Measurements from ENCODE around the gene BCL7A. TPM values are rescaled to one million over a fixed set of nuclear protein-coding genes. Genes with fewer than 3 reads are reported as not detected.
A peak's percentile ranks its signal among the peaks of the same experiment; 100 is the strongest.
"Not testable (repeated sequence)": the region's sequence is repeated elsewhere in the genome, so short reads cannot be mapped to it uniquely, and the experiment has no call there.

Gene BCL7A
- total RNA-seq, 2 experiments from 2014 or later: 6.1 to 6.2 TPM

DNA sequence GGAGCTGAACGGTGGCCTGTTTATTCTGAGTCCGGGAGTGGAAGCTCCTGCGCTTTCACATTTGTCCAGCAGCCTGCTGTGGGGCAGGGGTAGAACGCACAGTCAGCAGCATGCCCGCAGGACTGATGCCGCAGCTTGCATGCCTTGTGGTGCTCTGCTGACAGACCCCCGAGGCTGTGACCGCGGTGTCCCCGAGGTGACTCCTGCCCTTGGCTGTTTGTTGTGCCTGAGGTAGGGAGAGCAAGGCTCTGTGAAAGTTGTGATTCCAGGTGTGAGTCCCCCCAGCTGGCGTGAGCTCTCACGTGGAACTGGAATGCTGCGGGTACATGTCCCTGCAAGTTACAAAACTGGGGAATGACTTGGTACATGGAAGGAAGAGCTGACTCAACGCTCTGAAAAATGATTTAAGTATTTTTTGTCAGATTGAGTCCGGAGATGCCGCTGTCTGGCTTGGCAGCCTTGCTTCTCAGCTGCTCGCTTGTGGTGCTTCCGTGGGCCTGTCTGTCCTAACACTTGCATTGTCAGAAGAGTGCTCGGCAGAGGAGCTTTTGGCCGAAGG lies 75.0 kb downstream of the BCL7A start:
- CTCF ChIA-PET: interaction anchor here (0.8 to 2.5 kb wide), 4 partner anchors 9 to 42 kb away, joined by 3 to 11 read pairs (median 4); no protein-coding TSS in a partner anchor
- Mint-ChIP-seq H3K4me3 (no peak overlapping the region), H3K9me3 (no peaks in the 10 kb centered on the region), H3K36me3 (ENCODE audit: low read depth) (peaks cover under 1% of the 10 kb centered on the region), H3K27ac (peak overlapping the region; percentile 14), H3K4me1 (ENCODE audit: low read depth) (peaks cover 56% of the 10 kb centered on the region), H3K27me3 (ENCODE audit: low read depth) (no peaks in the 10 kb centered on the region)
- intact Hi-C loops (cut with micrococcal nuclease): no loop called here
- DNase-seq: no peak

DNA sequence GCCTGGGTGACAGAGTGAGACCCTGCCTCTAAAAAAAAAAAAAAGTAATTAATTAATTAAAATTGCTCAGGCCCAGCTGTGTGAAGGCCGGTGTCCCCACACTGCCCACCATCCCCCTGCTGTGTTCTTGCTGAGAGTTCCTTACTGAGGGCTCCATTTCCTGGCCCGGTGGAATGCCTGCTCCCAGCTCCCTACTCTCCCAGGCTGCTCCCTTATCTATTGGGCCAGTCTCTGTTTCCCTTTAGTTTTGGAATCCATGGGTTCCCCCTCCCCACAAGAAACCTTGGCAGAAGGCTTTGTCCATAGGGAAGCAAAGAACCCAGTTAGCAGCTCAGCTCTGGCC lies 75.9 kb downstream of the BCL7A start:
- intact Hi-C loops (cut with micrococcal nuclease): no loop called here
- CTCF ChIA-PET: interaction anchor here (1.0 to 2.5 kb wide), 4 partner anchors 11 to 43 kb away, joined by 3 to 11 read pairs (median 6); no protein-coding TSS in a partner anchor
- DNase-seq: no peak
- peaks cover 2% of the 10 kb centered on the region for H3K9me3 Mint-ChIP-seq
- H3K36me3 Mint-ChIP-seq (ENCODE audit: low read depth): peaks cover 4% of the 10 kb centered on the region
- no peak overlapping the region for H3K4me3 Mint-ChIP-seq
- peaks cover 60% of the 10 kb centered on the region for H3K4me1 Mint-ChIP-seq (ENCODE audit: low read depth)
- no peaks in the 10 kb centered on the region for H3K27me3 Mint-ChIP-seq (ENCODE audit: low read depth)
- H3K27ac Mint-ChIP-seq: peak overlapping the region; percentile 67

DNA sequence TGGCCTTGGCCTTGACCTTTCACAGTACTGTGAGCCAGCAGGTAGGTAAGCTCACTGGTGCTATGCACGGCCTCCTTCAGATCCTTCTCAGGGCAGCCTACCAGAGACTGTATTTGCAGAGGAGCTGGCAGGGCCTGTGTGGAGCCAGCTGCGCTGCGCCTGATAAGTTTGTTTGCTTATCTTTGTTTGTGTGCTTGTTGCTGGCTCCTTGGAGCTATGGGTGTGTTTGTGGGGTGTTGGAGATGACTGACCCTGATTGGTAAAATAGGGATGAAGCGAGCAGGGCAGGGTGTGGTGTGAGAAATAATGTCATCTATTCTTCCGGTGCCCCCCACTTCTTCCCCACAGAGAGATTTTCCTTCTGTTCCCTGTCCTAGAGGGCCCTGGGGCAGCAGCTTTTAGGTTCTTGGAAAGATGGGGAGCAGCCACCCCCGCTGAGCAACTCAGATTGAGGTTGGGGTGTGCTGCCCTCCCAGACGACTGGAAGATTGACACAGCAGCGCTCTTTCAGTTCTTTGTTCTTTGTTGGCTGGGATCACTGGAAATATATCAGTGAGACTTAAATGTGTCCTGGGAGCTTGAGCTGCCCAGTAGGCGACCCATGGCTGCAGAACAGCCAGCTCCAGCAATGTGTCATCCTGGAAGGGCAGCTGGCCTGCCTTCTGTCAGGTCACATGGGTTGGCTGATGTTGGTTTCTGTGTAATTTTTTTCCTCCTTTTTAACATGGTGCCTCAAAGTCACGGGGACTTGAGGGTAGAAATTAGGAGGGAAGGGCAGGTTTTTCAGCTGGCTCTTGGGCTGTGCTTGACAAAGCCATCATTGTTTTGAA lies 76.5 kb downstream of the BCL7A start:
- Mint-ChIP-seq H3K4me1 (ENCODE audit: low read depth) (peaks cover 65% of the 10 kb centered on the region), H3K4me3 (peak overlapping the region; percentile 9), H3K27ac (peak overlapping the region; percentile 67), H3K9me3 (peaks cover 2% of the 10 kb centered on the region), H3K36me3 (ENCODE audit: low read depth) (peaks cover 7% of the 10 kb centered on the region), H3K27me3 (ENCODE audit: low read depth) (no peaks in the 10 kb centered on the region)
- CTCF ChIA-PET: interaction anchor here (0.6 to 2.5 kb wide), 8 partner anchors 10 to 427 kb away, joined by 3 to 11 read pairs (median 4); no protein-coding TSS in a partner anchor
- intact Hi-C loops (cut with micrococcal nuclease): loop anchor here (1.0 kb wide), 1 partner anchor 9 kb away; no protein-coding TSS in a partner anchor
- no peak for DNase-seq

DNA sequence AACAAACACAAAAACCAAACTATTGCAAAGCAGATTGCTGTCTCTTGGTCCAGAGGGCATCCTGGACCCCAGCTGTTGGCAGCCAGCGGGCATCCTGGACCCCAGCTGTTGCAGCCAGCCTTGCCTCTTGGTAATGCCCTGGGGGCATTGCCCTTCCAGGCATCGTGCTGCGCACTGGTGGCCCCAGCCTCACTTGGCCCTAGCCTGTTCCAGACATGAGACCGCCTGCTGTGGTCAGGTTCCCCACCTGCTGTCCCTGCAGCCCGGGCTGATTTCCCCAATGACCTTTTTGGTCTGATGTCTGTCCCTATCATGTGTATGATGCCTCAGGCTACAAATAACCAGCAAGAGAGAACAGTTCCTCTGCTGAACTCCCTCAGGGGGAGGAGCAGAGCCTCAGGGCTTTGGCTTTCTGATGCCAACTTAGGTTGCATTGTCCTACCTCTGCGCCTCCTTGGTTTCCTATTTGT lies 77.6 kb downstream of the BCL7A start:
- no peak overlapping the region for H3K4me3 Mint-ChIP-seq
- peaks cover 2% of the 10 kb centered on the region for H3K9me3 Mint-ChIP-seq
- H3K27me3 Mint-ChIP-seq (ENCODE audit: low read depth): no peaks in the 10 kb centered on the region
- DNase-seq: no peak
- CTCF ChIA-PET: interaction anchor here (0.9 to 2.5 kb wide), 5 partner anchors 9 to 305 kb away, joined by 3 to 11 read pairs (median 4); partner anchors contain the start of gene RHOF
- intact Hi-C loops (cut with micrococcal nuclease): no loop called here
- peaks cover 71% of the 10 kb centered on the region for H3K4me1 Mint-ChIP-seq (ENCODE audit: low read depth)
- peaks cover 9% of the 10 kb centered on the region for H3K36me3 Mint-ChIP-seq (ENCODE audit: low read depth)
- H3K27ac Mint-ChIP-seq: peak overlapping the region; percentile 84

DNA sequence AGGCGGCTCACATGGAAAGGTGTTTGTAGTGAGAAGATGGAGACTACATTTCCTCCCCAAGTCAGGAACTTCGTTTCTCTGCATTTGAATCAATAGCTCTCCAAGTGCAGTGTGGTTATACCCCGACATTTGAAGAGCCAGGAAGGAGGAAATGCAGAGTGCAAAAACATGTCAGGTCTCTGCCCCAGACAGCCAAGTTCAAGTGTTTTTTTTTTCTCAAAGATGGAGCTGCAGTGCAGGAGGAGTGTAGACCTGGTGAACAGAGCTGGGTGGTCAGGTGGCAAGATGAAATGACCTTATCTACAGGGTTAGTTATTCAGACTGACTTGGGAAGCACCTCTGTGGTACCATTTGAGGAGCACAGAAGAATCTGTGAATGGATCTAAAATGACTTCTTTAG lies 78.2 kb downstream of the BCL7A start:
- intact Hi-C loops (cut with micrococcal nuclease): loop anchor here (1.0 to 10.0 kb wide), 2 partner anchors 8 to 1065 kb away; partner anchors contain the start of gene OASL
- Mint-ChIP-seq H3K27me3 (ENCODE audit: low read depth) (no peaks in the 10 kb centered on the region), H3K36me3 (ENCODE audit: low read depth) (peaks cover 9% of the 10 kb centered on the region), H3K4me1 (ENCODE audit: low read depth) (peaks cover 75% of the 10 kb centered on the region), H3K9me3 (peaks cover 2% of the 10 kb centered on the region), H3K27ac (peak overlapping the region; percentile 84), H3K4me3 (peak overlapping the region; percentile 30)
- CTCF ChIA-PET: interaction anchor here (0.6 to 1.3 kb wide), 4 partner anchors 19 to 306 kb away, joined by 3 to 4 read pairs (median 4); partner anchors contain the start of gene RHOF
- no peak for DNase-seq

DNA sequence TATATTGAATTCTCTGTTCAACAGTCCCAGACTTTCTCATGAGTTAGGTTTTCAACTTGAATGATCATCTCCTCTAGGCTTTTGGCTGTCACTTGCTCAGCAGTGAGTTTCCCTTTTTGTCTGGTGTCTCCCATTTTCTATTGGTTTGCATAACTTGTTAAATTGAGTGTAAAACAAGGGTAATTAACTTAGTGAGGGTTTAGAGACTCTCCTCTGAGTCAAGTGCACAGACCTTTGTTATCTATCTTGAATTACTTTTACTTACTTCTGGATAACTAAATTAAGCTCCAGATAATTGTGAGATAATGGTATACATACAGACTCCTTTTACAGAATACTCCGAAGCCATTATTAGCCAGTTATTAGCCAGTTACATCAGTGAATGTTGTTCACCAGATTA lies 78.9 kb downstream of the BCL7A start:
- Mint-ChIP-seq H3K4me3 (peak overlapping the region; percentile 21), H3K27ac (no peak overlapping the region), H3K4me1 (ENCODE audit: low read depth) (peaks cover 81% of the 10 kb centered on the region), H3K36me3 (ENCODE audit: low read depth) (peaks cover 9% of the 10 kb centered on the region), H3K9me3 (peaks cover 2% of the 10 kb centered on the region), H3K27me3 (ENCODE audit: low read depth) (no peaks in the 10 kb centered on the region)
- no peak for DNase-seq
- CTCF ChIA-PET: interaction anchor here (1.0 to 1.3 kb wide), 2 partner anchors 20 to 307 kb away, joined by 3 to 4 read pairs; partner anchors contain the start of gene RHOF
- intact Hi-C loops (cut with micrococcal nuclease): loop anchor here (1.0 to 10.0 kb wide), 2 partner anchors 8 to 1066 kb away; partner anchors contain the start of gene OASL

DNA sequence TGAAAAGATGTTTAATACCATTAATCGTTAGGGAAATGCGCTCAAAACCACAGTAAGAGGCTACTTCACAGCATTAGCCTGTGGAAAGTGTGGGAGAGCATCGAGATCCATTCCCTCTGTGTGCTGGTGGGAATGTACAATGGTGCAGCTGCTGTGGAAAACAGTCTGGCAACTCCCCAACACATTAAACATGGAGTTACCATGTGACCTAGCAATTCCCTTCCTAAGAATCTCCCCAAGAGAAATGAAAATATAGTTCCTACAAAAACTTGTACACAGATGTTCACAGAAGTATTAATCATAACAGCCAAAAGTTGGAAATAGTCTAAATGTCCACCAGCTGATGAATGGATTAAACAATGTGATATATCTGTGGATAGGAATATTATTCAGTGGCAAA lies 80.6 kb downstream of the BCL7A start:
- H3K9me3 Mint-ChIP-seq: peaks cover 2% of the 10 kb centered on the region
- DNase-seq: no peak
- peaks cover 86% of the 10 kb centered on the region for H3K4me1 Mint-ChIP-seq (ENCODE audit: low read depth)
- H3K36me3 Mint-ChIP-seq (ENCODE audit: low read depth): peaks cover 9% of the 10 kb centered on the region
- no peaks in the 10 kb centered on the region for H3K27me3 Mint-ChIP-seq (ENCODE audit: low read depth)
- intact Hi-C loops (cut with micrococcal nuclease): loop anchor here (10.0 kb wide), 1 partner anchor 1068 kb away; the partner anchor contains the start of gene OASL
- no peak overlapping the region for H3K27ac Mint-ChIP-seq
- H3K4me3 Mint-ChIP-seq: no peak overlapping the region
- CTCF ChIA-PET: interaction anchor here (0.8 to 2.1 kb wide), 4 partner anchors 13 to 48 kb away, joined by 3 to 7 read pairs (median 3); no protein-coding TSS in a partner anchor

DNA sequence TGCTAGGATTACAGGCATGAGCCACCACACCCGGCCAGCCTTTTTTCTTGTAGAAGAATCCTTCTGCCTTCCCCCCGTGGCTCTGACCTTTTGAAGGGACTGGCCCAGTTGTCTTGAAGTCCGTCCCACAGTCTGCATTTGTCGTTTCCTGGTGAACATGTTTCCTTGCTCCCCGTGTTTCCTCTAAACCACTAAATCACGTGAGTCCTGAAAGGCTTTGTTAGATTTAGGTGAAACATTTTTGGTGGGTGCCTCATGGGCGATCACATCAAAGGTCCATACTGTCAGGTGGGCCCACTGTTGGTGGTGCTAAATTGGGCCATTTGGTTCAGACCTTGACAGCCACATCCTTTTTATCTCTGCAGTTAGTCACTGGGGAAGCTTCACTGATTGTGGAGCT lies 83.2 kb downstream of the BCL7A start:
- Mint-ChIP-seq H3K4me1 (ENCODE audit: low read depth) (peaks cover 88% of the 10 kb centered on the region), H3K4me3 (peak overlapping the region; percentile 46), H3K36me3 (ENCODE audit: low read depth) (peaks cover 13% of the 10 kb centered on the region), H3K9me3 (peaks cover 2% of the 10 kb centered on the region), H3K27me3 (ENCODE audit: low read depth) (no peaks in the 10 kb centered on the region), H3K27ac (peak overlapping the region; percentile 59)
- CTCF ChIA-PET: interaction anchor here (0.6 to 4.5 kb wide), 5 partner anchors 15 to 50 kb away, joined by 3 to 27 read pairs (median 5); no protein-coding TSS in a partner anchor
- intact Hi-C loops (cut with micrococcal nuclease): loop anchor here (5.0 to 10.0 kb wide), 3 partner anchors 38 to 1070 kb away; partner anchors contain the start of genes OASL and RHOF
- DNase-seq: peak; percentile 68

DNA sequence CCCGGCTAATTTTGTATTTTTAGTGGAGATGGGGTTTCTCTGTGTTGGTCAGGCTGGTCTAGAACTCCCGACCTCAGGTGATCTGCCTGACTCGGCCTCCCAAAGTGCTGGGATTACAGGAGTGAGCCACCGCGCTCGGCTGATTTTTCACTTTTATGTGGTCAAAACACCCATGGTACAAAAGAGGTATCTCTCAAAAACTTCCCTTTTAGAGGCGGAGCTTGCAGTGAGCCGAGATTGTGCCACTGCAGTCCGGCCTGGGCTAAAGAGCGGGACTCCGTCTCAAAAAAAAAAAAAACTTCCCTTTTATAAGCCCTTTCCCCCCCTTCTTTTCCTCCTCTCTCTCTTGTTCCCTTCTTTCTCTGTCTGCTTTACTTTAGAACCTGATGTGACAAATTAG lies 83.8 kb downstream of the BCL7A start:
- H3K27me3 Mint-ChIP-seq (ENCODE audit: low read depth); H3K9me3 Mint-ChIP-seq; DNase-seq: not testable (repeated sequence)
- Mint-ChIP-seq H3K36me3 (ENCODE audit: low read depth) (peaks cover 13% of the 10 kb centered on the region), H3K4me1 (ENCODE audit: low read depth) (peaks cover 84% of the 10 kb centered on the region), H3K27ac (peak overlapping the region; percentile 42), H3K4me3 (peak overlapping the region; percentile 46)
- CTCF ChIA-PET: interaction anchor here (1.2 to 4.5 kb wide), 4 partner anchors 9 to 51 kb away, joined by 3 to 27 read pairs (median 12); no protein-coding TSS in a partner anchor
- intact Hi-C loops (cut with micrococcal nuclease): loop anchor here (5.0 to 10.0 kb wide), 3 partner anchors 38 to 1071 kb away; partner anchors contain the start of genes OASL and RHOF

DNA sequence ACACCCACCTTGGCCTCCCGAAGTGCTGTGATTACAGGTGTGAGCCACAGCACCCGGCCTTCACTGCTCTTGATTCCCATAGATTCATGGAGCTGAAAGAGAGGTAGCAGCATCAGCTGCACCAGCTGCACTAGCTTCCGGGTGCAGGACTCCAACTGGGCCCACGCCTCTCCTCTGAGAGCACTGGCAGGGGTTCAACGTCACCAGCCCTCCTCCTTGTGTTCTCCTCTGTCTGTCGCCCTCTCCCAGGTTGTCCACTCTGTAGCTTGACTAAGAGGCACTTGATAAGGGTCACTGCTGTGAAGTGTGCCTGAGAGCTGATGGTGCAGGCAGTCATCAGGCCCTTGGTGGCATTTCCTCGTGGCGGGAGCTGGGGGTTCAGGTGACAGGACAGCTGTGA lies 85.2 kb downstream of the BCL7A start:
- Mint-ChIP-seq H3K4me1 (ENCODE audit: low read depth) (peaks cover 79% of the 10 kb centered on the region), H3K27me3 (ENCODE audit: low read depth) (no peaks in the 10 kb centered on the region), H3K36me3 (ENCODE audit: low read depth) (peaks cover 11% of the 10 kb centered on the region), H3K9me3 (peaks cover 2% of the 10 kb centered on the region), H3K27ac (no peak overlapping the region), H3K4me3 (no peak overlapping the region)
- intact Hi-C loops (cut with micrococcal nuclease): loop anchor here (5.0 to 10.0 kb wide), 3 partner anchors 40 to 1072 kb away; partner anchors contain the start of genes OASL and RHOF
- CTCF ChIA-PET: interaction anchor here (0.5 to 4.5 kb wide), 7 partner anchors 9 to 517 kb away, joined by 3 to 27 read pairs (median 4); no protein-coding TSS in a partner anchor
- DNase-seq: no peak

DNA sequence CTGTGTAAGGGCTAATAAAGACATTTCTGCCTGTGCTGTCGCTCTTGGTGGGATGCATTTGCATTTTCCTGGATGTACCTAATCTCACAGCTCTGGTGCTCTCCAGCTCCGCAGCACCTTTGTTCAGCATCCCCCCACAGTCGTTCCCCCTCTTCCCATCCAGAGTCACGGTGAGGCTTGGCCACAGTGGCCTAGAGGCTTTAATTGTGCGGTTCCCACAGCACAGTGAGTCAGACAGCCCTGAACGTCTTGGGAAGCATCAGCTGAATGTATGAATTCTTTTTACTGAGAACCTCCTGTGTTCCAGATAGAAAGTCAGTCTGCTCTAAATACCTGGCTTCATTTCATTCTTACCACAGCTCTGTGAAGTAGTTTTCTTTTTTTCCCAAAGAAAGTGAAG lies 85.6 kb downstream of the BCL7A start:
- Mint-ChIP-seq H3K4me3 (no peak overlapping the region), H3K27ac (peak overlapping the region; percentile 65), H3K9me3 (peaks cover 2% of the 10 kb centered on the region), H3K36me3 (ENCODE audit: low read depth) (peaks cover 11% of the 10 kb centered on the region), H3K4me1 (ENCODE audit: low read depth) (peaks cover 79% of the 10 kb centered on the region), H3K27me3 (ENCODE audit: low read depth) (no peaks in the 10 kb centered on the region)
- intact Hi-C loops (cut with micrococcal nuclease): loop anchor here (5.0 to 10.0 kb wide), 3 partner anchors 40 to 1072 kb away; partner anchors contain the start of genes OASL and RHOF
- CTCF ChIA-PET: interaction anchor here (0.5 to 4.5 kb wide), 8 partner anchors 9 to 518 kb away, joined by 3 to 27 read pairs (median 6); no protein-coding TSS in a partner anchor
- no peak for DNase-seq

Data from activated naive CD4-positive, alpha-beta T cell treated with anti-CD3 and anti-CD28 coated beads for 36 hours (primary cell).